Measurements from ENCODE around the gene NPRL2. TPM values are rescaled to one million over a fixed set of nuclear protein-coding genes. Genes with fewer than 3 reads are reported as not detected.

NPRL2 gene
- total and polyA plus RNA-seq, 2 of the 8 experiments (the other 6 are each of a cell fraction or from before 2014, with no cell fraction given) = 28.4 to 51.4 TPM

DNA sequence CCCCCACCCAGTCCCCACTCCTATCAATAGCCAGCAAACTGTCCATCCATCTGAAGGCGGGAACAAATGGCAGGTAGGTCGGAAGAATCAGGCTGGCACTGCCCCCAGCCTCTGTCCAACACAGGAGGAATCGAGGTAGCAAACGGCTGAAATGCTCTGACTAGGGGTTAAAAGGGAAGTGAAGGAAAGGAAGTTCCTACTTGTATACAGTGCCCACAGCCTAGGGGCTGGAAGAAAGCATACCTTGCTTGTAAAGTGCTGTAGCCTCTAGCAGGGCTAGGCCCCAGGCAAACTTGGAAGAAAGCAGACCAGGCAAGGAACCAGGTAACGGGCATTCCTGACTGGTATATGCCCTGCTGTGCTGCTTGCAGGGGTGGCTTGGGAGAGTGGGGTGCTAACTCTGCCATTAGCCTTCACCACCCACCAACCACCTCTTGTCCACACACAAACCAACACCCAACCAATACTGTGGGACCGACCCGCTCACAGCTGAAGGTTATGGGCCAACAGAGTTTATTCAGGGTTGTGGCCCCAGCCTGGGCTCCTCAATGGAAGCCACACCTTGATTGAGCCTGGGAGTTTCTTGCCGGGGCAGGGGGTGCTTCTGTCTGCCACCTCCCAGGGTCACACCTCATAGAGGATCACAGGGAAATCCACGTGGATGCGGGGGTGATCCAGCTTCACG is 24.9 kb downstream of the NPRL2 start:
- Histone ChIP-seq H2BK5ac (ENCODE audit: low read depth, low read length) (no peak overlapping the region), H3K23ac (ENCODE audit: insufficient read length) (no peak overlapping the region), H3K9ac (replicated peaks in 1 of 4; ENCODE audit: extremely low read depth in 1 of 4, low read depth in 3 of 4, low read length in 3 of 4) (no peak overlapping the region), H2BK120ac (replicated peaks; ENCODE audit: low read depth, low read length) (no peak overlapping the region), H3K18ac (ENCODE audit: extremely low read depth, low read length) (no peak overlapping the region), H3K79me1 (ENCODE audit: low read depth, low read length) (peaks cover 7% of the 10 kb centered on the region), H3K27me3 (replicated peaks in 1 of 4; ENCODE audit: control insufficient read depth in 3 of 4, extremely low read depth in 1 of 4, insufficient read depth in 3 of 4, low read length in 3 of 4) (no peaks in the 10 kb centered on the region), H3K79me2 (ENCODE audit: control insufficient read depth in 1 of 2, insufficient read depth in 2 of 2, low read length in 2 of 2) (peaks cover 0 to 13% of the 10 kb centered on the region in 2 experiments; a peak in 2 of 4 replicates), H3K4ac (replicated peaks; ENCODE audit: insufficient read length, low read depth, low read length) (no peak overlapping the region), H3K4me2 (ENCODE audit: insufficient read depth in 1 of 2, low read depth in 2 of 2, low read length in 2 of 2) (no peak overlapping the region), H2AK5ac (ENCODE audit: low read depth, low read length) (no peak overlapping the region), H4K5ac (ENCODE audit: insufficient read length, low read depth, low read length) (no peak overlapping the region), H3K4me3 (ENCODE audit: extremely low read depth in 1 of 4, insufficient read depth in 2 of 4, low read depth in 3 of 4, low read length in 4 of 4) (no peak overlapping the region), H3K4me1 (replicated peaks in 1 of 4; ENCODE audit: control insufficient read depth in 3 of 4, insufficient read depth in 4 of 4, low read length in 3 of 4) (peaks cover 0 to 29% (median 14%) of the 10 kb centered on the region in 4 experiments; a peak in 6 of 7 replicates), H2BK15ac (ENCODE audit: low read length) (no peak overlapping the region), H4K8ac (ENCODE audit: extremely low read depth, insufficient read depth, low read length) (no peak overlapping the region), H2BK20ac (ENCODE audit: low read length) (no peak overlapping the region), H3K23me2 (ENCODE audit: low read depth, low read length) (peaks cover 22% of the 10 kb centered on the region), H2BK12ac (ENCODE audit: low read depth, low read length) (no peak overlapping the region), H3K14ac (ENCODE audit: insufficient read length) (no peak overlapping the region), H2AFZ (ENCODE audit: low read length) (no peak overlapping the region), H4K91ac (replicated peaks; ENCODE audit: insufficient read length, low read length) (no peak overlapping the region), H3K27ac (ENCODE audit: low read depth, low read length) (no peak overlapping the region), H3K9me3 (ENCODE audit: insufficient read depth in 2 of 2, low read depth in 1 of 2, low read length in 1 of 2) (no peaks in the 10 kb centered on the region), H3K56ac (replicated peaks; ENCODE audit: insufficient read length, low read depth, low read length) (no peak overlapping the region), H3K36me3 (ENCODE audit: control insufficient read depth in 2 of 4, insufficient read depth in 4 of 4, low read length in 3 of 4) (peaks cover 8 to 18% (median 10%) of the 10 kb centered on the region in 4 experiments; a peak in 7 of 8 replicates), H4K20me1 (replicated peaks in 1 of 2; ENCODE audit: control insufficient read depth in 1 of 2, insufficient read depth in 2 of 2, low read length in 2 of 2) (peaks cover under 1 to 6% of the 10 kb centered on the region in 2 experiments)
- DNase-seq (ENCODE audit: low read depth in 1 of 2, low spot score in 2 of 2) (no peak), FAIRE-seq (no peak)
- WGBS, 2 experiments (ENCODE audit: extremely low coverage in 1 of 2, insufficient coverage in 1 of 2, insufficient read length in 1 of 2, insufficient replicate concordance in 2 of 2, low coverage in 1 of 2, low lambda C conversion rate in 2 of 2, missing lambda C conversion rate in 1 of 2) = 92% methylated on average over 11 of the region's 11 CpGs; no CpG with 5 or more reads in 1 of the 2 experiments
- ChIA-PET CTCF (ENCODE audit: partially characterized antibody) (interaction anchor here (0.8 to 7.5 kb wide), 11 partner anchors 10 to 107 kb away, joined by 3 to 75 read pairs (median 5); partner anchors contain the start of genes HYAL1 and LSMEM2), POLR2A (ENCODE audit: partially characterized antibody) (interaction anchor here (0.8 to 4.3 kb wide), 4 partner anchors 15 to 302 kb away, joined by 3 to 29 read pairs (median 10); partner anchors contain the start of genes HYAL1, IFRD2 and RASSF1)
- TF ChIP-seq KDM5A (IDR thresholded peaks at IDR 0.05; ENCODE audit: low read length) (no peak), RXRA (IDR thresholded peaks at IDR 0.05; ENCODE audit: insufficient read depth, low read depth, low read length) (no peak), EGR1 (IDR thresholded peaks at IDR 0.05; ENCODE audit: borderline replicate concordance, low read depth, low read length) (no peak), CTBP2 (IDR thresholded peaks at IDR 0.05; ENCODE audit: borderline replicate concordance, insufficient read depth, insufficient read length, low read length) (no peak), TAF7 (optimal IDR thresholded peaks at IDR 0.05; ENCODE audit: borderline replicate concordance, low read depth, low read length) (no peak), SRF (IDR thresholded peaks at IDR 0.05; ENCODE audit: low read depth, low read length) (no peak), RFX5 (IDR thresholded peaks at IDR 0.05; ENCODE audit: borderline replicate concordance, low read depth, low read length) (no peak), BACH1 (IDR thresholded peaks at IDR 0.05; ENCODE audit: low read length) (no peak)
- TF ChIP-seq, protein P1, sequence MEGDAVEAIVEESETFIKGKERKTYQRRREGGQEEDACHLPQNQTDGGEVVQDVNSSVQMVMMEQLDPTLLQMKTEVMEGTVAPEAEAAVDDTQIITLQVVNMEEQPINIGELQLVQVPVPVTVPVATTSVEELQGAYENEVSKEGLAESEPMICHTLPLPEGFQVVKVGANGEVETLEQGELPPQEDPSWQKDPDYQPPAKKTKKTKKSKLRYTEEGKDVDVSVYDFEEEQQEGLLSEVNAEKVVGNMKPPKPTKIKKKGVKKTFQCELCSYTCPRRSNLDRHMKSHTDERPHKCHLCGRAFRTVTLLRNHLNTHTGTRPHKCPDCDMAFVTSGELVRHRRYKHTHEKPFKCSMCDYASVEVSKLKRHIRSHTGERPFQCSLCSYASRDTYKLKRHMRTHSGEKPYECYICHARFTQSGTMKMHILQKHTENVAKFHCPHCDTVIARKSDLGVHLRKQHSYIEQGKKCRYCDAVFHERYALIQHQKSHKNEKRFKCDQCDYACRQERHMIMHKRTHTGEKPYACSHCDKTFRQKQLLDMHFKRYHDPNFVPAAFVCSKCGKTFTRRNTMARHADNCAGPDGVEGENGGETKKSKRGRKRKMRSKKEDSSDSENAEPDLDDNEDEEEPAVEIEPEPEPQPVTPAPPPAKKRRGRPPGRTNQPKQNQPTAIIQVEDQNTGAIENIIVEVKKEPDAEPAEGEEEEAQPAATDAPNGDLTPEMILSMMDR (IDR thresholded peaks at IDR 0.05; ENCODE audit: control extremely low read depth in 1 of 3, insufficient read depth in 1 of 3, low read depth in 1 of 3, low read length in 3 of 3) = no peak

Data from H1 (cell line).